Measurements from ENCODE around the gene PRKG1. TPM values are rescaled to one million over a fixed set of nuclear protein-coding genes. Genes with fewer than 3 reads are reported as not detected.

Gene PRKG1
- polyA plus RNA-seq, 1 donor (not counting 4 experiments of a cell fraction or from before 2014, with no cell fraction given): 0.24 TPM

DNA sequence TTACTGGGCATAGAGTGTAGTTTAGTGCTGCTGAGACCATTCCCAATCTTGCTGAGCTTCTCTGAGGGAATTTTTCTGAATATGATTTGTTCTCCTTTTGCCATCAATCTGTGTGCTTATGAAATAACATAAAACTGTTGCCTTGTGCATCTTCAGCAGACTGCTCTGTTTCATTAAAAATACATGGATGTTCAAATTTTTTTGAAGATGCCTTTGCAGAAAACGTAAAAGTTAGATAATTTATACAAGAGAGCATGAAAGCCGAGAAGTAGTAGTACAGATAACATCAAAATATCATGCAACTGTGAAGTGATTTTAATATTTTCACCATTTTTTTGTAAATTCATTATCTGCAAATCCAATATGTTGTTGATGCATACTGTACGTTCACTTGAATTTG is 799.8 kb downstream of the PRKG1 start:
- Histone ChIP-seq H4K20me1 (ENCODE audit: control insufficient read depth, extremely low read depth, insufficient read depth, low read length) (no peaks in the 10 kb centered on the region), H3K9me3 (ENCODE audit: control insufficient read depth, low read depth, low read length) (no peaks in the 10 kb centered on the region), H3K79me2 (ENCODE audit: control insufficient read depth, insufficient read depth, low read length) (no peaks in the 10 kb centered on the region), H3K27me3 (ENCODE audit: control insufficient read depth, extremely low read depth, insufficient read depth, low read length) (no peaks in the 10 kb centered on the region), H3K27ac (ENCODE audit: control insufficient read depth, insufficient read depth, low read length) (no peak overlapping the region), H3K4me2 (ENCODE audit: control insufficient read depth, extremely low read depth, insufficient read depth, low read depth, low read length) (no peak overlapping the region), H2AFZ (ENCODE audit: control insufficient read depth, low read length) (no peak overlapping the region), H3K9me1 (ENCODE audit: control insufficient read depth, extremely low read depth, insufficient read depth, low read length) (no peaks in the 10 kb centered on the region), H3K9ac (ENCODE audit: control insufficient read depth, extremely low read depth, insufficient read depth, low read length) (no peak overlapping the region), H3K4me1 (ENCODE audit: control insufficient read depth, extremely low read depth, insufficient read depth, low read length) (no peaks in the 10 kb centered on the region), H3K36me3 (ENCODE audit: control insufficient read depth in 2 of 2, extremely low read depth in 1 of 2, insufficient read depth in 2 of 2, low read length in 2 of 2) (no peaks in the 10 kb centered on the region), H3K4me3 (ENCODE audit: control insufficient read depth in 2 of 3, extremely low read depth in 1 of 3, insufficient read depth in 2 of 3, low read depth in 1 of 3, low read length in 3 of 3) (no peak overlapping the region)
- FAIRE-seq (no peak), DNase-seq (ENCODE audit: low read depth, low spot score) (no peak)
- no peak for TF ChIP-seq EZH2 (IDR thresholded peaks at IDR 0.05; ENCODE audit: low read length)
- TF ChIP-seq, protein P1, sequence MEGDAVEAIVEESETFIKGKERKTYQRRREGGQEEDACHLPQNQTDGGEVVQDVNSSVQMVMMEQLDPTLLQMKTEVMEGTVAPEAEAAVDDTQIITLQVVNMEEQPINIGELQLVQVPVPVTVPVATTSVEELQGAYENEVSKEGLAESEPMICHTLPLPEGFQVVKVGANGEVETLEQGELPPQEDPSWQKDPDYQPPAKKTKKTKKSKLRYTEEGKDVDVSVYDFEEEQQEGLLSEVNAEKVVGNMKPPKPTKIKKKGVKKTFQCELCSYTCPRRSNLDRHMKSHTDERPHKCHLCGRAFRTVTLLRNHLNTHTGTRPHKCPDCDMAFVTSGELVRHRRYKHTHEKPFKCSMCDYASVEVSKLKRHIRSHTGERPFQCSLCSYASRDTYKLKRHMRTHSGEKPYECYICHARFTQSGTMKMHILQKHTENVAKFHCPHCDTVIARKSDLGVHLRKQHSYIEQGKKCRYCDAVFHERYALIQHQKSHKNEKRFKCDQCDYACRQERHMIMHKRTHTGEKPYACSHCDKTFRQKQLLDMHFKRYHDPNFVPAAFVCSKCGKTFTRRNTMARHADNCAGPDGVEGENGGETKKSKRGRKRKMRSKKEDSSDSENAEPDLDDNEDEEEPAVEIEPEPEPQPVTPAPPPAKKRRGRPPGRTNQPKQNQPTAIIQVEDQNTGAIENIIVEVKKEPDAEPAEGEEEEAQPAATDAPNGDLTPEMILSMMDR (optimal IDR thresholded peaks at IDR 0.05 in 1 of 3, IDR thresholded peaks at IDR 0.05 in 1 of 3, conservative IDR thresholded peaks at IDR 0.05 in 1 of 3; ENCODE audit: extremely low read depth in 1 of 3, insufficient read depth in 2 of 3, low read length in 3 of 3): no peak
- dilution Hi-C loops (cut with MboI; ENCODE audit: extremely low pct_ligation_motif_present, low sequenced_read_pairs): no loop called here

DNA sequence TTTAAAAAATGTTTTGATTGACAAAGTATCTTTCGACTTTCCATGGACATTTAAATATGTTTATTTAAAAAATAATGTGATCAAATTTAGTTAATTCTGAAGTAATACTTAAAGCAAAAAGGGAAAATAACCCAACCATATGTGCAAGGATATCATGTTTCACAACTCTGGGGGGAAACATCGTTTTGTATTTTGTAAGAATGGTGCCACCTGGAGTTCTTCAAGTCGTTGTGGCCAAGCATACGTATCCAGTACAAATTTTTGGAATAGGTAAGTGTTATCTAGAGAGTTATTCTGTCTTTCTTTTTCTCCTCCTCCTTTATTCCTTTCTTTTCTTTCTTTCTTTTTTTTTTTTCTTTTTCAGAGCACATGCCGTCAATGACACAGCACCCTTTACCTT is 801.3 kb downstream of the PRKG1 start:
- Histone ChIP-seq H3K4me2 (ENCODE audit: control insufficient read depth, extremely low read depth, insufficient read depth, low read depth, low read length) (no peak overlapping the region), H3K9me1 (ENCODE audit: control insufficient read depth, extremely low read depth, insufficient read depth, low read length) (no peaks in the 10 kb centered on the region), H2AFZ (ENCODE audit: control insufficient read depth, low read length) (no peak overlapping the region), H3K79me2 (ENCODE audit: control insufficient read depth, insufficient read depth, low read length) (no peaks in the 10 kb centered on the region), H3K27me3 (ENCODE audit: control insufficient read depth, extremely low read depth, insufficient read depth, low read length) (no peaks in the 10 kb centered on the region), H3K36me3 (ENCODE audit: control insufficient read depth in 2 of 2, extremely low read depth in 1 of 2, insufficient read depth in 2 of 2, low read length in 2 of 2) (no peaks in the 10 kb centered on the region), H3K4me3 (ENCODE audit: control insufficient read depth in 2 of 3, extremely low read depth in 1 of 3, insufficient read depth in 2 of 3, low read depth in 1 of 3, low read length in 3 of 3) (no peak overlapping the region), H3K9me3 (ENCODE audit: control insufficient read depth, low read depth, low read length) (no peaks in the 10 kb centered on the region), H4K20me1 (ENCODE audit: control insufficient read depth, extremely low read depth, insufficient read depth, low read length) (no peaks in the 10 kb centered on the region), H3K27ac (ENCODE audit: control insufficient read depth, insufficient read depth, low read length) (no peak overlapping the region), H3K4me1 (ENCODE audit: control insufficient read depth, extremely low read depth, insufficient read depth, low read length) (peaks cover 6% of the 10 kb centered on the region), H3K9ac (ENCODE audit: control insufficient read depth, extremely low read depth, insufficient read depth, low read length) (no peak overlapping the region)
- DNase-seq (ENCODE audit: low read depth, low spot score): no peak
- TF ChIP-seq, protein P1 (optimal IDR thresholded peaks at IDR 0.05 in 1 of 3, IDR thresholded peaks at IDR 0.05 in 1 of 3, conservative IDR thresholded peaks at IDR 0.05 in 1 of 3; ENCODE audit: extremely low read depth in 1 of 3, insufficient read depth in 2 of 3, low read length in 3 of 3): no peak
- no peak for TF ChIP-seq EZH2 (IDR thresholded peaks at IDR 0.05; ENCODE audit: low read length)
- FAIRE-seq: no peak
- dilution Hi-C loops (cut with MboI; ENCODE audit: extremely low pct_ligation_motif_present, low sequenced_read_pairs): no loop called here

All from keratinocyte (primary cell).